ENCODE results near the gene DLG2. TPM values are rescaled to one million over a fixed set of nuclear protein-coding genes. Genes with fewer than 3 reads are reported as not detected.

Gene DLG2
- total and polyA plus RNA-seq, 2 of the 8 experiments (the other 6 are each of a cell fraction or from before 2014, with no cell fraction given), result 1.7 to 14.3 TPM

DNA sequence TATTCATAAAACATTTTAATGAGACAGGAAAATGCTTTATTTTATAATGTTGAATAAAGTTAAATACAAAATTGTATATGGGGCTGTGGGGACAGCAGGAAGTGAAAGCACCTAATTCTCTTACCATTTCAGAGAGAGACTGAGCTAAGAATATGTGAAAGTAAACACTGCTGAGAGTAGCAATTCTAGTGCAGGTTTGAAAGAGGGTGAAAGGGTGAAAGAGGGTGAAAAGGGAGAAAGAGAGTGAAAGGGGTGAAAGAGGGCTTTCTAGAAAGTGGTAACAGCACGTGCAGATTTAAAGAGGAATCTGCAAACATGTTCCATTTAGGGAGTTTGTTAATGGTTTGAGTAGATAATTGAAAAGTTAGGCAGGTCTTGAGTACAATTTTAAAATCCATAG is 1689.0 kb downstream of the DLG2 start:
- Histone ChIP-seq H2BK20ac (ENCODE audit: low read length) (no peak overlapping the region), H3K4me3 (ENCODE audit: extremely low read depth in 1 of 4, insufficient read depth in 2 of 4, low read depth in 3 of 4, low read length in 4 of 4) (no peak overlapping the region), H3K4ac (replicated peaks; ENCODE audit: insufficient read length, low read depth, low read length) (no peak overlapping the region), H2BK5ac (ENCODE audit: low read depth, low read length) (no peak overlapping the region), H4K8ac (ENCODE audit: extremely low read depth, insufficient read depth, low read length) (no peak overlapping the region), H2AK5ac (ENCODE audit: low read depth, low read length) (no peak overlapping the region), H3K36me3 (ENCODE audit: control insufficient read depth in 2 of 4, insufficient read depth in 4 of 4, low read length in 3 of 4) (no peaks in the 10 kb centered on the region), H4K91ac (replicated peaks; ENCODE audit: insufficient read length, low read length) (no peak overlapping the region), H3K23me2 (ENCODE audit: low read depth, low read length) (no peaks in the 10 kb centered on the region), H3K79me1 (ENCODE audit: low read depth, low read length) (no peaks in the 10 kb centered on the region), H3K4me2 (ENCODE audit: insufficient read depth in 1 of 2, low read depth in 2 of 2, low read length in 2 of 2) (no peak overlapping the region), H2BK12ac (ENCODE audit: low read depth, low read length) (no peak overlapping the region), H3K79me2 (ENCODE audit: control insufficient read depth in 1 of 2, insufficient read depth in 2 of 2, low read length in 2 of 2) (no peaks in the 10 kb centered on the region), H2BK15ac (ENCODE audit: low read length) (no peak overlapping the region), H3K4me1 (replicated peaks in 1 of 4; ENCODE audit: control insufficient read depth in 3 of 4, insufficient read depth in 4 of 4, low read length in 3 of 4) (peaks cover 0 to 5% (median 0%) of the 10 kb centered on the region in 4 experiments; a peak in 1 of 7 replicates), H3K56ac (replicated peaks; ENCODE audit: insufficient read length, low read depth, low read length) (no peak overlapping the region), H3K27ac (ENCODE audit: low read depth, low read length) (no peak overlapping the region), H2BK120ac (replicated peaks; ENCODE audit: low read depth, low read length) (no peak overlapping the region), H4K20me1 (replicated peaks in 1 of 2; ENCODE audit: control insufficient read depth in 1 of 2, insufficient read depth in 2 of 2, low read length in 2 of 2) (no peaks in the 10 kb centered on the region), H3K23ac (ENCODE audit: insufficient read length) (no peak overlapping the region), H3K18ac (ENCODE audit: extremely low read depth, low read length) (no peak overlapping the region), H3K27me3 (replicated peaks in 1 of 4; ENCODE audit: control insufficient read depth in 3 of 4, extremely low read depth in 1 of 4, insufficient read depth in 3 of 4, low read length in 3 of 4) (no peaks in the 10 kb centered on the region), H4K5ac (ENCODE audit: insufficient read length, low read depth, low read length) (no peak overlapping the region), H3K9me3 (ENCODE audit: insufficient read depth in 2 of 2, low read depth in 1 of 2, low read length in 1 of 2) (no peaks in the 10 kb centered on the region), H3K9ac (replicated peaks in 1 of 4; ENCODE audit: extremely low read depth in 1 of 4, low read depth in 3 of 4, low read length in 3 of 4) (no peak overlapping the region; a peak in 1 of 7 replicates), H2AFZ (ENCODE audit: low read length) (no peak overlapping the region), H3K14ac (ENCODE audit: insufficient read length) (no peak overlapping the region)
- no peak for DNase-seq (ENCODE audit: low read depth in 1 of 2, low spot score in 2 of 2)
- 61% methylated on average over 1 of the region's 1 CpG; no CpG with 5 or more reads in 1 of the 2 experiments for WGBS, 2 experiments (ENCODE audit: extremely low coverage in 1 of 2, insufficient coverage in 1 of 2, insufficient read length in 1 of 2, insufficient replicate concordance in 2 of 2, low coverage in 1 of 2, low lambda C conversion rate in 2 of 2, missing lambda C conversion rate in 1 of 2)
- CTCF ChIA-PET (ENCODE audit: partially characterized antibody), result interaction anchor here (1.7 kb wide), 1 partner anchor 101 kb away, joined by 6 read pairs; no protein-coding TSS in a partner anchor
- FAIRE-seq, result no peak
- POLR2A ChIA-PET (ENCODE audit: partially characterized antibody), result no interaction called here
- TF ChIP-seq TCF12 (IDR thresholded peaks at IDR 0.05; ENCODE audit: low read depth, low read length), result no peak
- TF ChIP-seq KDM4A (IDR thresholded peaks at IDR 0.05; ENCODE audit: low read depth, low read length, severe bottlenecking), result no peak
- no peak for TF ChIP-seq MAFK (IDR thresholded peaks at IDR 0.05; ENCODE audit: low read depth, low read length)
- no peak for TF ChIP-seq POLR2AphosphoS5 (IDR thresholded peaks at IDR 0.05; ENCODE audit: low read depth, low read length)
- TF ChIP-seq SAP30 (IDR thresholded peaks at IDR 0.05; ENCODE audit: insufficient read depth, insufficient replicate concordance, low read length), result no peak
- no peak for TF ChIP-seq ZNF274 (IDR thresholded peaks at IDR 0.05; ENCODE audit: borderline replicate concordance, extremely low read depth, low read length)
- no peak for TF ChIP-seq RNF2 (IDR thresholded peaks at IDR 0.05; ENCODE audit: borderline replicate concordance, low read depth, low read length, missing control alignments, poor library complexity, severe bottlenecking)
- no peak for TF ChIP-seq CTBP2 (IDR thresholded peaks at IDR 0.05; ENCODE audit: borderline replicate concordance, insufficient read depth, insufficient read length, low read length)
